WERI-Rb-1 (cell line): ENCODE data around the gene RAB3IP.

Source experiments
- DNase-seq: peaks from one replicate; pipeline ENCODE4 v3.0.0-alpha.2; 2020
- H3K27ac ChIP-seq: fragments of 250-450 bp; sonication (Bioruptor Pico); 2 replicates; pipeline ENCODE4 v1.5.1; 2020; ENCODE audit warnings: mild to moderate bottlenecking, moderate library complexity
- H3K27me3 ChIP-seq: fragments of 250-450 bp; sonication (Bioruptor Pico); 2 replicates; pipeline ENCODE4 v1.5.1; 2021; ENCODE audit warnings: mild to moderate bottlenecking, low read depth, moderate library complexity; ENCODE audit not compliant: insufficient read depth, severe bottlenecking
- H3K36me3 ChIP-seq: fragments of 250-450 bp; sonication (Bioruptor Pico); 2 replicates; pipeline ENCODE4 v1.5.1; 2020; ENCODE audit warnings: mild to moderate bottlenecking, moderate library complexity
- H3K4me3 ChIP-seq: 2 replicates; pipeline ENCODE4 v1.5.1; 2011; ENCODE audit warnings: low read depth, mild to moderate bottlenecking, control low read depth, low read length
- H3K9me3 ChIP-seq: fragments of 250-450 bp; sonication (Bioruptor Pico); 2 replicates; pipeline ENCODE4 v1.5.1; 2021; ENCODE audit warnings: mild to moderate bottlenecking, moderate library complexity; ENCODE audit not compliant: severe bottlenecking
- CTCF ChIP-seq: IDR thresholded peaks from 2 replicates; pipeline ENCODE4 v1.5.1; 2011; ENCODE audit warnings: low read depth, mild to moderate bottlenecking, control low read depth, inconsistent platforms, low read length

The RAB3IP gene

GRCh38 chr12:69701826-69702225 lies 36.8 kb upstream of the RAB3IP start:
- DNase-seq = no peak
- H3K36me3 ChIP-seq = no peaks in the 10 kb centered on the region
- no peaks in the 10 kb centered on the region for H3K27me3 ChIP-seq
- H3K9me3 ChIP-seq = no peaks in the 10 kb centered on the region
- H3K27ac ChIP-seq = no peak overlapping the region
- no peak for TF ChIP-seq CTCF
- H3K4me3 ChIP-seq = no peak overlapping the region

- no peak for DNase-seq
- H3K27me3 ChIP-seq = no peaks in the 10 kb centered on the region
- no peak overlapping the region for H3K27ac ChIP-seq
- no peaks in the 10 kb centered on the region for H3K36me3 ChIP-seq
- H3K4me3 ChIP-seq = no peak overlapping the region
- no peak for TF ChIP-seq CTCF
- no peaks in the 10 kb centered on the region for H3K9me3 ChIP-seq
Observed at GRCh38 chr12:69703146-69703642, 35.5 kb upstream of the RAB3IP start.

GRCh38 chr12:69704357-69704756 lies 34.3 kb upstream of the RAB3IP start:
- no peak for TF ChIP-seq CTCF
- H3K4me3 ChIP-seq = no peak overlapping the region
- H3K27ac ChIP-seq = no peak overlapping the region
- H3K27me3 ChIP-seq = no peaks in the 10 kb centered on the region
- no peaks in the 10 kb centered on the region for H3K36me3 ChIP-seq
- no peaks in the 10 kb centered on the region for H3K9me3 ChIP-seq
- DNase-seq = no peak

- no peaks in the 10 kb centered on the region for H3K27me3 ChIP-seq
- TF ChIP-seq CTCF = no peak
- no peaks in the 10 kb centered on the region for H3K9me3 ChIP-seq
- no peak overlapping the region for H3K27ac ChIP-seq
- H3K36me3 ChIP-seq = no peaks in the 10 kb centered on the region
- no peak for DNase-seq
- H3K4me3 ChIP-seq = no peak overlapping the region
Observed at GRCh38 chr12:69708649-69709048, 30.0 kb upstream of the RAB3IP start.

GRCh38 chr12:69712826-69713225 lies 25.8 kb upstream of the RAB3IP start:
- no peak overlapping the region for H3K4me3 ChIP-seq
- no peaks in the 10 kb centered on the region for H3K36me3 ChIP-seq
- no peak for TF ChIP-seq CTCF
- no peaks in the 10 kb centered on the region for H3K27me3 ChIP-seq
- H3K9me3 ChIP-seq = no peaks in the 10 kb centered on the region
- no peak overlapping the region for H3K27ac ChIP-seq
- no peak for DNase-seq

- no peak for TF ChIP-seq CTCF
- Histone ChIP-seq H3K9me3 (no peaks in the 10 kb centered on the region), H3K27me3 (no peaks in the 10 kb centered on the region), H3K36me3 (no peaks in the 10 kb centered on the region), H3K4me3 (no peak overlapping the region), H3K27ac (no peak overlapping the region)
- DNase-seq = no peak
Observed at GRCh38 chr12:69714542-69714941, 24.1 kb upstream of the RAB3IP start.
